Right ventricle myocardium superior (tissue), 1 donor: ENCODE measurements around the gene FCHO2. TPM values are rescaled to one million over a fixed set of nuclear protein-coding genes. Genes with fewer than 3 reads are reported as not detected.
"Not testable (repeated sequence)": the region's sequence is repeated elsewhere in the genome, so short reads cannot be mapped to it uniquely, and the experiment has no call there.

Experiments
- ATAC-seq: fragments of 200-7000 bp; cut with Tn5 transposase; one replicate; pipeline ENCODE4 v1.9.1; 2020; ENCODE audit warnings: mild to moderate bottlenecking; ENCODE audit not compliant: poor library complexity
- DNase-seq: peaks from one replicate; pipeline ENCODE4 v3.0.0-alpha.2; 2020
- intact Hi-C: fragments of 100-400 bp; cut with DNase I; formaldehyde crosslinking; loops from one replicate; pipeline ENCODE4 v1.11.2; 2022
- total RNA-seq: library from RNA; stranded (reverse); fragmentation: NEBNext Ultra II Directional; extraction: Animal tissue kit (Norgen Biotek cat#: 25700); gene quantifications from one replicate; pipeline ENCODE4 v1.2.1, GENCODE V29; 2021
- donor health status: DM: no; HTN: yes; CAD: no; lungs with severe emphysema.

The FCHO2 gene
- total RNA-seq, 1 donor from 2014 or later: 19.7 TPM

- DNase-seq, intact Hi-C loops, ATAC-seq: not testable (repeated sequence)
Observed at GRCh38 chr5:73024946-73025544, 69.2 kb downstream of the FCHO2 start.

- intact Hi-C loops: no loop called here
Observed at GRCh38 chr5:73027361-73027760, 71.5 kb downstream of the FCHO2 start.

GRCh38 chr5:73027816-73028215 is 72.0 kb downstream of the FCHO2 start:
- no peak for ATAC-seq
- DNase-seq: no peak
- intact Hi-C loops: no loop called here

More at GRCh38 chr5:73027361-73027760, 71.5 kb downstream of the FCHO2 start:
- DNase-seq: no peak
- no peak for ATAC-seq

- intact Hi-C loops: no loop called here
- ATAC-seq: no peak
- no peak for DNase-seq
Observed at GRCh38 chr5:73028991-73029595, 73.3 kb downstream of the FCHO2 start.

GRCh38 chr5:73030531-73030930 is 74.7 kb downstream of the FCHO2 start:
- ATAC-seq (no peak), DNase-seq (no peak)
- intact Hi-C loops: no loop called here

- DNase-seq: no peak
- intact Hi-C loops: no loop called here
- no peak for ATAC-seq
Observed at GRCh38 chr5:73030995-73031394, 75.2 kb downstream of the FCHO2 start.

- DNase-seq: peak; percentile 48
- intact Hi-C loops: no loop called here
- no peak for ATAC-seq
Observed at GRCh38 chr5:73031839-73032238, 76.0 kb downstream of the FCHO2 start.

- ATAC-seq (no peak), DNase-seq (no peak)
- intact Hi-C loops: no loop called here
Observed at GRCh38 chr5:73032635-73033034, 76.8 kb downstream of the FCHO2 start.

GRCh38 chr5:73037545-73037944 is 81.7 kb downstream of the FCHO2 start:
- intact Hi-C loops: no loop called here
- DNase-seq: no peak
- no peak for ATAC-seq

GRCh38 chr5:73039082-73039481 is 83.2 kb downstream of the FCHO2 start:
- ATAC-seq (no peak), DNase-seq (no peak)
- intact Hi-C loops: no loop called here

GRCh38 chr5:73042993-73043392 is 87.2 kb downstream of the FCHO2 start:
- DNase-seq: no peak
- intact Hi-C loops: no loop called here
- ATAC-seq: no peak

- intact Hi-C loops: no loop called here
- no peak for DNase-seq
- ATAC-seq: no peak
Observed at GRCh38 chr5:73044546-73044945, 88.7 kb downstream of the FCHO2 start.

GRCh38 chr5:73045623-73046022 is 89.8 kb downstream of the FCHO2 start:
- no peak for ATAC-seq
- intact Hi-C loops: no loop called here

GRCh38 chr5:73061593-73061992 is 105.8 kb downstream of the FCHO2 start:
- DNase-seq: no peak
- ATAC-seq: no peak
- intact Hi-C loops: no loop called here

More at GRCh38 chr5:73045623-73046022, 89.8 kb downstream of the FCHO2 start:
- no peak for DNase-seq

GRCh38 chr5:73066466-73066865 is 110.6 kb downstream of the FCHO2 start:
- intact Hi-C loops: no loop called here
- ATAC-seq (no peak), DNase-seq (no peak)

- ATAC-seq: no peak
- intact Hi-C loops: no loop called here
- no peak for DNase-seq
Observed at GRCh38 chr5:73067213-73067612, 111.4 kb downstream of the FCHO2 start.

GRCh38 chr5:73081093-73081492 is 125.3 kb downstream of the FCHO2 start:
- ATAC-seq: no peak
- intact Hi-C loops: no loop called here
- DNase-seq: no peak

- ATAC-seq (no peak), DNase-seq (no peak)
- intact Hi-C loops: no loop called here
Observed at GRCh38 chr5:73088026-73088425, 132.2 kb downstream of the FCHO2 start.

- intact Hi-C loops: no loop called here
- DNase-seq (no peak), ATAC-seq (no peak)
Observed at GRCh38 chr5:73093943-73094342, 138.1 kb downstream of the FCHO2 start.

- ATAC-seq: no peak
- no peak for DNase-seq
- intact Hi-C loops: no loop called here
Observed at GRCh38 chr5:73094415-73094814, 138.6 kb downstream of the FCHO2 start.
